ENCODE results near the gene CPOX.

GRCh38 chr3:98551754-98552153 lies 41.7 kb downstream of the CPOX start:
- no peak for TF ChIP-seq CTCF (conservative IDR thresholded peaks at IDR 0.05; ENCODE audit: low read depth in 2 of 2)
- TF ChIP-seq POLR2AphosphoS5 (IDR thresholded peaks at IDR 0.05; ENCODE audit: low read depth) = no peak
- TF ChIP-seq REST (IDR thresholded peaks at IDR 0.05; ENCODE audit: unreplicated experiment) = no peak
- TF ChIP-seq EZH2 (IDR thresholded peaks at IDR 0.05; ENCODE audit: low read depth, unreplicated experiment) = no peak
- TF ChIP-seq EZH2phosphoT487 (IDR thresholded peaks at IDR 0.05; ENCODE audit: unreplicated experiment) = no peak
- TF ChIP-seq, protein P1, sequence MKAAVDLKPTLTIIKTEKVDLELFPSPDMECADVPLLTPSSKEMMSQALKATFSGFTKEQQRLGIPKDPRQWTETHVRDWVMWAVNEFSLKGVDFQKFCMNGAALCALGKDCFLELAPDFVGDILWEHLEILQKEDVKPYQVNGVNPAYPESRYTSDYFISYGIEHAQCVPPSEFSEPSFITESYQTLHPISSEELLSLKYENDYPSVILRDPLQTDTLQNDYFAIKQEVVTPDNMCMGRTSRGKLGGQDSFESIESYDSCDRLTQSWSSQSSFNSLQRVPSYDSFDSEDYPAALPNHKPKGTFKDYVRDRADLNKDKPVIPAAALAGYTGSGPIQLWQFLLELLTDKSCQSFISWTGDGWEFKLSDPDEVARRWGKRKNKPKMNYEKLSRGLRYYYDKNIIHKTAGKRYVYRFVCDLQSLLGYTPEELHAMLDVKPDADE (IDR thresholded peaks at IDR 0.05) = no peak

Data from GM23338 (cell line).